Ectodermal cell (in vitro differentiated cells): ENCODE results near the gene PLA2G2D.
"Not testable (repeated sequence)": the region's sequence is repeated elsewhere in the genome, so short reads cannot be mapped to it uniquely, and the experiment has no call there.

Experiments
- H3K27ac ChIP-seq: 2 replicates; pipeline ENCODE4 v1.7.0; 2013; ENCODE audit warnings: mild to moderate bottlenecking, low read depth, low read length; ENCODE audit not compliant: insufficient read depth, poor library complexity, severe bottlenecking
- H3K27me3 ChIP-seq: 2 replicates; pipeline ENCODE4 v1.7.0; 2013; ENCODE audit warnings: mild to moderate bottlenecking, low read length; ENCODE audit not compliant: insufficient read depth, control insufficient read depth, poor library complexity, severe bottlenecking
- H3K36me3 ChIP-seq: one replicate; pipeline ENCODE4 v1.7.0; 2013; ENCODE audit warnings: low read length; ENCODE audit not compliant: control insufficient read depth, insufficient read depth
- H3K4me1 ChIP-seq: one replicate; pipeline ENCODE4 v1.7.0; 2013; ENCODE audit warnings: low read length; ENCODE audit not compliant: control insufficient read depth, insufficient read depth
- H3K4me3 ChIP-seq: 2 replicates; pipeline ENCODE4 v1.7.0; 2013; ENCODE audit warnings: low read depth, low read length, control low read depth; ENCODE audit not compliant: insufficient read depth
- H3K9me3 ChIP-seq: 2 replicates; pipeline ENCODE4 v1.7.0; 2013; ENCODE audit warnings: mild to moderate bottlenecking, low read length, moderate library complexity; ENCODE audit not compliant: control insufficient read depth
- WGBS, 2 experiments: methylation state at CpG; one replicate each; pipeline ENCODE4 v1.1.7; 2013; ENCODE audit warnings: missing lambda C conversion rate in 2 of 2; 5-methylcytosine and 5-hydroxymethylcytosine counted together

PLA2G2D gene

GRCh38 chr1:20134995-20135394, 15.7 kb upstream of the PLA2G2D start:
- Histone ChIP-seq H3K4me3 (no peak overlapping the region), H3K36me3 (no peaks in the 10 kb centered on the region), H3K4me1 (no peaks in the 10 kb centered on the region), H3K9me3 (no peaks in the 10 kb centered on the region), H3K27ac (no peak overlapping the region), H3K27me3 (no peaks in the 10 kb centered on the region)
- WGBS, 2 experiments, result 94 to 100% methylated on average over 1 to 3 of the region's 3 CpGs

- not testable (repeated sequence) for H3K4me3 ChIP-seq, H3K4me1 ChIP-seq, H3K9me3 ChIP-seq, H3K27ac ChIP-seq, H3K27me3 ChIP-seq, H3K36me3 ChIP-seq
- WGBS, 2 experiments, result 90 to 95% methylated on average over 2 of the region's 3 CpGs
Observed at GRCh38 chr1:20130518-20130917, 11.2 kb upstream of the PLA2G2D start.

- WGBS, 2 experiments, result 93 to 97% methylated on average over 10 of the region's 10 CpGs
- Histone ChIP-seq H3K36me3 (no peaks in the 10 kb centered on the region), H3K27ac (no peak overlapping the region), H3K4me1 (no peaks in the 10 kb centered on the region), H3K9me3 (no peaks in the 10 kb centered on the region), H3K4me3 (no peak overlapping the region), H3K27me3 (no peaks in the 10 kb centered on the region)
Observed at GRCh38 chr1:20126806-20127440, 7.6 kb upstream of the PLA2G2D start.

GRCh38 chr1:20126041-20126805, 6.9 kb upstream of the PLA2G2D start:
- Histone ChIP-seq H3K4me1 (no peaks in the 10 kb centered on the region), H3K4me3 (no peak overlapping the region), H3K9me3 (no peaks in the 10 kb centered on the region), H3K36me3 (no peaks in the 10 kb centered on the region), H3K27ac (no peak overlapping the region), H3K27me3 (no peaks in the 10 kb centered on the region)
- WGBS, 2 experiments, result 87 to 88% methylated on average over 9 of the region's 9 CpGs

GRCh38 chr1:20125100-20125499, 5.8 kb upstream of the PLA2G2D start:
- H3K36me3 ChIP-seq, result no peaks in the 10 kb centered on the region
- 87 to 89% methylated on average over 10 of the region's 10 CpGs for WGBS, 2 experiments
- no peak overlapping the region for H3K27ac ChIP-seq
- no peaks in the 10 kb centered on the region for H3K9me3 ChIP-seq
- H3K4me3 ChIP-seq, result no peak overlapping the region
- no peaks in the 10 kb centered on the region for H3K4me1 ChIP-seq
- no peaks in the 10 kb centered on the region for H3K27me3 ChIP-seq

GRCh38 chr1:20124456-20125057, 5.2 kb upstream of the PLA2G2D start:
- Histone ChIP-seq H3K4me1 (no peaks in the 10 kb centered on the region), H3K9me3 (no peaks in the 10 kb centered on the region), H3K4me3 (no peak overlapping the region), H3K27ac (no peak overlapping the region), H3K36me3 (no peaks in the 10 kb centered on the region), H3K27me3 (no peaks in the 10 kb centered on the region)
- WGBS, 2 experiments, result 94 to 96% methylated on average over 6 to 7 of the region's 7 CpGs

- Histone ChIP-seq H3K27me3 (no peaks in the 10 kb centered on the region), H3K27ac (no peak overlapping the region), H3K36me3 (no peaks in the 10 kb centered on the region), H3K9me3 (no peaks in the 10 kb centered on the region), H3K4me3 (no peak overlapping the region), H3K4me1 (no peaks in the 10 kb centered on the region)
- whole genome bisulfite sequencing, 2 experiments, result 91 to 93% methylated on average over 9 to 10 of the region's 10 CpGs
Observed at GRCh38 chr1:20123722-20124455, 4.6 kb upstream of the PLA2G2D start.

GRCh38 chr1:20120796-20121195, 1.5 kb upstream of the PLA2G2D start:
- H3K9me3 ChIP-seq, result no peaks in the 10 kb centered on the region
- no peaks in the 10 kb centered on the region for H3K27me3 ChIP-seq
- no peaks in the 10 kb centered on the region for H3K4me1 ChIP-seq
- H3K27ac ChIP-seq, result no peak overlapping the region
- H3K4me3 ChIP-seq, result no peak overlapping the region
- WGBS, 2 experiments, result 92 to 93% methylated on average over 4 of the region's 4 CpGs
- no peaks in the 10 kb centered on the region for H3K36me3 ChIP-seq

GRCh38 chr1:20117236-20117635, 2.1 kb downstream of the PLA2G2D start:
- Histone ChIP-seq H3K27ac (no peak overlapping the region), H3K27me3 (no peaks in the 10 kb centered on the region), H3K4me1 (no peaks in the 10 kb centered on the region), H3K9me3 (no peaks in the 10 kb centered on the region), H3K36me3 (no peaks in the 10 kb centered on the region), H3K4me3 (no peak overlapping the region)

- Histone ChIP-seq H3K4me1 (no peaks in the 10 kb centered on the region), H3K4me3 (no peak overlapping the region), H3K27me3 (no peaks in the 10 kb centered on the region), H3K27ac (no peak overlapping the region), H3K9me3 (no peaks in the 10 kb centered on the region), H3K36me3 (no peaks in the 10 kb centered on the region)
- 92 to 93% methylated on average over 7 of the region's 7 CpGs for WGBS, 2 experiments
Observed at GRCh38 chr1:20115916-20116315, 3.4 kb downstream of the PLA2G2D start.
